Hindlimb muscle (tissue), 1 donor: ENCODE results near the gene GRIP2. TPM values are rescaled to one million over a fixed set of nuclear protein-coding genes. Genes with fewer than 3 reads are reported as not detected.

ENCODE experiments used
- DNase-seq: peaks from one replicate; pipeline ENCODE4 v3.0.0-alpha.2; 2013
- polyA plus RNA-seq: library from polyadenylated mRNA; unstranded; fragments of 120-200 nt; gene quantifications from one replicate; pipeline ENCODE4 v1.2.1, GENCODE V29; 2013; ENCODE audit not compliant: insufficient read length

Gene GRIP2
- 30.7 TPM for polyA plus RNA-seq

DNA sequence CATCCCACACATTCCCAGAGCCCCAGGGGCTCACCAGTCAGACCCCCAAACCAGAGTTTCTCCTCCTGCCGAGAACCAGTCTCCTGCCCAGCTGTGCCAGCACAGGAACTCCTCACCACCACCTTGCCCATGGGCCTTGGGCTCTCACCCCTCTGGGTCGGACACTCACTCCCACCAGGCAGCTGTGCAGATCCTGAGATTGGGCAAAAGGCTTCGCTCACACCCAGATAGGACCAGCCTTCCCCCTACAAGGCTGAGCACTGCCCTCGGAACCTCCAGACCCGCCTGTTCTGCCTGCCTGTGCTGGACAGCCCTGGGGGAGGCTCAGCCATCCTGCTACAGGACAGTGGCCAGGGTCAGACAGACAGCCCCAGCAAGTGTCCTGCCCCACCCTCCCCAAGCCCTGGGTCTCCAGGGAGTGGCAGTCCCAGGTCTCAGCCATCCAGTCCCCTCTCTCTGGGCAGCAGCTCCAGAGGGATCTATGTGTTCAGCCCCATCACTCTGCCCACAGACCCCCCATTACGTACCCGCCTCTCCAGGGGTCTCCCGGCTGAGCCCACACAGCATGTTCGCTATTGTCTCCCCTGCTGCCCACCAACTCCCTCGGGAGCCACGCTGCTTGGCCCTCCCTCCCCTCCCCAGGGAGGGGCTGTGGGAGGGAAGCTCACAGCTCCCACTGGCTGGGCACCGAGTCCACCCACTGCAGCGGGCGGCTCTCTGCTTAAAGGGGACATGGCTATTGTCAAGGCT lies at the start of gene GRIP2:
Gene GRIP2 (minus strand): TSS at position 601 of the 750 bp plus-strand sequence. CDS start 34 bp downstream, at position 567.
- no peak for DNase-seq

DNA sequence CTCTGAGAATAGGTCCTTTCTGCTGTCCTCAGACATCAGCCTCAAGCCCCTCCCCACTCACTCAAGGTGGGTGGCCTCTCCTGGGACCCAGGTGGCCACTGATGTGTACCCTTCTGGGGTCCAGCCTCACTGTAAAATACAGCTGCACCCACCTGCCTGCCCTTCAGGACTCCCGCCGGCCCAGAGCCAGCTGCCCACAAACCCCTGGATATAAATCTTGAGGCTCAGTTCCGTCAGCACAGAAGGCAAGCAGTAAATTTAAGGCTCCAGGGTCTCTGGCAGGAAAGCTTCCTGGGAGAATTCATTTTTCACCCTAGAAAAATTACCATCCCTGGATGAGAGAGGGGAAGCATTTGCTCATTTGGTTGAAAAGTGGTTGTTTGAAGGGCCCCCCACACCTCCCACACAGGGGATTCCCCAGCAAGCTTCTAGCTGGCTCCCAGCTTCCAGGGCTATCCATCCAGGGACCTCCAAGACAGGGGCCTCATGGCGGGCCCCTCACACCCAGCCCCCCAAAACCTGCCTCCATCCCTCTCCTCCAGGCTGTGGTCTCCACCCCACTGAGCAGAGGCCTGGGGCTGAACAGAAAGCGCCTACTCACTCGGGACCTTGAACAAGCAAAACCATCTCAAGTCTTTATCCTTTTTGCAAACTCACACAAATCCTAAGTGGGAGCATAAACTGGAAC lies 48.4 kb upstream of the GRIP2 start:
- DNase-seq, result no peak

DNA sequence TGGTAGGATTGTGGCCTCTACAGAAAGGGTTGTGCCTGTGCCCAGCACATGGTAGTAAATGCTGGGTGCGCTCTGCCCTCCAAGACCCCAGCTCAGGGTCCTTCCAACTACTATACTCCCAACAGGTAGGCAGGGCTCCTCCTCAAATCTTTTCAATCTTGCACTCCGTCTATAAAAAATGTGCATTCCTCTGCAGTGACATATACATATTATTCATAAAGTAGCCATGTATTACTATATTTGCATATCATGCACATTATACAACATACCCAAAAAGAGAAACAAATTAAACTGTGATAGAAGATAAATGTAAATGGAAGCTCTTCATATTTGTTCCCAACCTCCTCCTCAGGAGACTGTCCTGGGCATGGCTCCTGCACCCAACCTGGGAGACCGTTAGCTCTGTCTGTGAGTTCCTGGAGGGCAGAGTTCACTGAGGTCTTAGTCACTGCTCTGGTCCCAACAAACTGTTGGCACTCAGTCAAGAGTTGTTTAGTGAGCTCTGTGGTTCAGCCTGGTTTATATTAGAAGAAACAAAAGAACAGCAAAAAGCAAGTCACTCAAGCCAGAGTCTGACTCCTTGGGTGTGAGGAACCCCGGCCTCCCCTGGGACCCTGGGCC lies 47.7 kb upstream of the GRIP2 start:
- DNase-seq, result no peak

DNA sequence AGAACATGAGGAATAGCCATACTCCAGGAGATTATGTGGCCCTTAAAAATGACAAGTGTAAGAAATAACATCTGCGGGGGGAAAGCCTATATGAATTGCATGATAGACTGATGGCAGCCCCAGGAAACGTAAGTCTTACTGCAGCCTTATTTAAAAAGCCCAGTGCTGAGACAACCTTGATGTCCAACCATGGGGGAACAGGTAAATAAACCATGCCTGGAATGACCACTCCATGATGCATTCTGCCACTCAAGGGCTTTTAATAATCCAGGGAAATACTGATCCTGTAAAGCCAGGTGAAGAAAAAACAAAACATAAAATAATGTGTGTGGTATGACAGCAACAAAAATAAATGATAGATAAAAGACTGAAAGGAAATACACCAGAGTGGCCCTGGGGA lies 46.5 kb upstream of the GRIP2 start:
- no peak for DNase-seq

DNA sequence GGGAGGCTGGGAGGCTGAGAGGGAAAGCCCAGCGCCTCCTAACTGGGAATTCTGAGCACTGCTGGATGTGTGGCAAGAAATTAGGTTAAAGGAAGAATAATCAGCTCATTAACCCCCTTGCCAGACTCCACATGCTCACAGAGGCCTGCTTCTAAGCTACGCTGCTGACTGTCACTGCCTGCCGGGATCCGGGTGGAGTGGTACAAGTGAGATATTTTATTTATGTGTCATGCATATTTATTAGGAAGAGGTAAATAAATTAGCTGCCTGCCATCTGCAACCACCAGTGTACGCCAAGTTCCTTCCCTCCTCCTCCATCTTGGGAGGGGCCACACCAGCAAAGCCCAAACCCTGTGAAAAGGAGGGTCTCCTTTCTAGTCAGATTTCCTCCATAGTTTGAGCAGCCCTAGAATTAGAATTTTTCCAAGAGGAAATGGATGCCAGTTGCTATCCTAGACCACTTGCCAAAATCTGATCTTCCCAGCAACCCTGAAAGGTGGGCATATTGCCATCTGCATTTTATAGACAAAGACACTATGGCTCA lies 43.5 kb upstream of the GRIP2 start:
- DNase-seq, result no peak

DNA sequence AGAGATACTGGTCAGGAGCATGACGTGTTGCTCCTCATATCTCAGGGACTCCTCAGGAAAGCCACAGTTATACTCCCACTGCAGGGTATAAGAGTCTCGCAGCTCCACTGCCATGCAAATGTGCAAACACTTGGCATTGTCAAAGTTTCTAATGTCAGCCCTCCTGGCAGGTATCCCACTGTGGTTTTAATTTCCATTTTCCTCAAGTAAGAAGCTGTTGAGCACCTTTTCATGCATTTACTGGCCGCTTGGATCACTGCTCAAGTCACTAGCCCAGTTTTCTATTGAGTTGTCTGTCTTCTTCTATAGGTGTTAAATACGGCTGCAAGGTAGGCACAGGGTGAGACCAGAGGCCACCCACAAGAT lies 41.9 kb upstream of the GRIP2 start:
- no peak for DNase-seq

DNA sequence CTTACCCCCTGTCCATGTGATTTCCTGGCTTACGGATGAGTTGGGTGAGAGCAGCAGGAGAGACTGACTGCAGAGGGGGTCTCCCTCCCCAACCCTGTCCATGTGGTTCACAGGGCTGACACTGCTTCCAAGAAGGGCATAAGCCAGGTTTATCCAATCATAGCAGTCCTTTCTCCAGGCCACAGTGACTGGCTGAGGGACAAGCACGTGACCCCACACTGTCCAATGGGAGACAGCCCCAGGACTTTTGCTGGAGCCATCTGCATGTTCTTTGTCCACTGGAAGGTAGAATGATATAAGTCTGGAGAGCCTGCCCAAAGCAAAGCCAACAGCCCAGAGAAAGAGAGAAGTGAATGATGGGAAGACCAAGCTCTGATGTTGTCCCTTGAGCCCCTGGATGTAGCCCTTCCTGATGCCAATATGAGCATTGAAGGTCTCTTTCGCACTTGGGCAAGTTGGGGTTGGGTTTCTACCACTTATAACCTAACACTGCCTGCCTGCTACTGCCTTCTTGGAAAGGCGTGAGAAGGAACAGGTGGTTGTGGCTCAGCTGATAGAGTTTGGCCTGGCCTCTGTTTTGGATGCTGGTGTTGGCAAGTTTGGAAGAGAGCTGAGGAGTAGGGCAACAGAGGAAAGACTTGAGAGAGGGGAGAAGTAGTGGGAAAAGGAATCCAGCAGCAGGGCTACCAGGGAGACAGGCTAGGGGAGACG lies 41.3 kb upstream of the GRIP2 start:
- DNase-seq, result no peak

DNA sequence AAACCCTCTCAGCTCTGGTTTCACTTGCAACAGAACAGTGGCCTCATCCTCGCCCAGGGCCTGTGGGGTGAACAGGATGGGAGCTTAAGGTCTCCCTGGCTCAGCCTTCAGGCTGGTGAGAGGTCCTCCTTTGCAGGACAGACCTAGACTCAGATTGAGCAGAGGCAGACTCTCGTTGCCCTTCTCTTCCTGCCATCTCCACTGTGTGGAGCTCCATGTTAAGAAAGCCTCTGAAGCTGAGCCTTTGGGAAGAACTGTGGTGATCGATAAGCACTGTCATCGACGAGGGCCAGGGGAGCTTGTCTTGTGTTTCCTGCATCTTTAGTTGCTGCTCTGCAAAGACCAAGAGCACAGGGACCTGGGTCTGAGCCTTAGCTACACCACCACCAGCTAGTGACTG lies 37.8 kb upstream of the GRIP2 start:
- no peak for DNase-seq

DNA sequence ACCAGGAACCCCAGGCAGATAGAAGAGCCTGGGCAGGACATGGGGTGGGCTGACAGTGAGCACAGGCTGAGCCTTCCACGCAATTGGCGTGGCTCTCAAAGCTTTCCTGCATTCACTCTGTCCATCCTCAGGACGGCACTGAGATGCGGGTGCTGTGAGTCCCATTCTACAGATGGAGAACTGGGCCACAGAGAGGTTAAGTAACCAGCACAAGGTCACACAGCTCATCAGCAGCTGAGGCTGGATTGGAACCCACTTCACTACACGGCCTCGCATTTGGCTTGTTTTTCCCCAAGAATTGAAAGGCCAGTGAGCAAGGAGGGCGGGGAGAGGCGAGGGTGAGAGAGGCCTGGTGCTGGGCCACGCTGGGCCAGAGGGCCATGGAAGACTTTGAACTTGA lies 36.0 kb upstream of the GRIP2 start:
- no peak for DNase-seq

DNA sequence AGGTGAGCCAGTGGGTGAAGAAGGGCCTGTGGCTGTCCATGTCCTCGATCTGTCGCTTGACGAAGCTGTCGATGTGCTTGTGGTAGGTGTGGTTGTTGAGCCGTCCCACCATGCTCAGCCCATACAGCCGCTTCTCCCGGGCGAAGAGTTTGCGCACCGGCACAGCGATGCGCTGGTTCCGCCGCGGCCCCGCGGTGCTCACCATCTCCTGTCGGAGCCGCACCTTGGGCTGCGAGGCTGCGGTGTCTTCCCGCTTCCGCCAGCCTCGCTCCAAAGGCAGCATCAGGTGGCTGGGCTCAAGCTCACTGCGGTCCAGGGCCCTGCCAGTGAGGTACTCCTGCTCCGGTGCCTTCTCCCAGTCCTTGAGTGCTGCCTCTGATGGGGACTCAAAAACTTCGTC lies 34.0 kb upstream of the GRIP2 start:
- no peak for DNase-seq

DNA sequence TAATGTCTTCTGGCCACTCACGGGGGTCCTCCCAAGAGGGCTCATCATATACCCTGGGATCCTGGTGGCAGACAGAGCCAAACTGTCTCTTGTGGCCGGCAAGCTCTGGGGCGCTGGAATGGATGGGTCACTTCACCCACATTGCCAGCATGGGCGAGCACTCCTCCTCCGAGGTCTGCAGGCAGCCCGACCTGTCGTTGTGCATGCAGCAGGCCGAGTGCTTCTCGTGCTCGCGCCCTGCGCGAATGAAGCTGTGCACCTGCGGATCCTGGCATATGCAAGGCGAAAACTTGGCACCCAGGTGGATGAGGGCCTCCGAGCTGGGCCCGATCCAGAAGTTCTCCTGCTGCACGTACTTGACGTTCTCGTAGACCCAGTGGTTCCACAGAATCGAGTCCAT lies 33.6 kb upstream of the GRIP2 start:
- no peak for DNase-seq

DNA sequence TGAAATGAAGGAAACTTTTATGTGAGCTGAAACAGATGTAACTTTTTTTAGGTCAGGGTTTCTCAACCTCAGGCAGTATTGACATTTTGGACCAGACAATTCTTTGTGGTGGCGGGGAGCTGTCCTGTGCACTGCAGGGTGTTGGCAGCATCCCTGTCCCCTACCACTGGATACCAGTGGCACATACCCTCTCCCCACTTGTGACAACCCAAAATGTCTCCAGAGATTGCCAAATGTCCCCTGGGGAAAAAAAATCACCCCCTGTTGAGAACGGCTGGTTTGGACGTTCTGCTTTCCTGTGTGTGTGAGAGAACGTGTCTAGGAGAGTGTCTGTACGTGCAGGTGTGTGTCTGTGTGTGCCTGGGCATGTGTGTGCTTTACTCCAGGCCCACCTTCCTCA lies 30.7 kb upstream of the GRIP2 start:
- no peak for DNase-seq

DNA sequence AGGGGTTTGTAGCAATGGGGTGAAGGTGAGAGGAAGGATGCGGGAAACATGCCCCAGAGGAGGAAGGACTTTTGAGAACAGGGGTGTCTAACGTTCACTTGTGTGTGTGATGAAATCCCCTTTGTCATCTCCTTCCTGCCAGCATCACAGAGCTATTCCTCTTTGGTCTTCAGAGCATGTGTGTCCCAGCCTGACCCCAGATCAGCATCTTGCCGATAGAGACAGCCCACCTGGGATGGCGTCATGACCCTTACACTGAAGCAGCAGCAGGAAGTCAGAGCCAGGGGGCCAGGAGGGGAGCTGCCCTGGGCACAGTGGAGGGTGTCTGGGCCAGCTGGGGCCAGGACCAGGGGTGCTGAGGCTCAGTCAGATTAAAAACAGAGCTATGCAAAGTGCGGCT lies 29.9 kb upstream of the GRIP2 start:
- no peak for DNase-seq

DNA sequence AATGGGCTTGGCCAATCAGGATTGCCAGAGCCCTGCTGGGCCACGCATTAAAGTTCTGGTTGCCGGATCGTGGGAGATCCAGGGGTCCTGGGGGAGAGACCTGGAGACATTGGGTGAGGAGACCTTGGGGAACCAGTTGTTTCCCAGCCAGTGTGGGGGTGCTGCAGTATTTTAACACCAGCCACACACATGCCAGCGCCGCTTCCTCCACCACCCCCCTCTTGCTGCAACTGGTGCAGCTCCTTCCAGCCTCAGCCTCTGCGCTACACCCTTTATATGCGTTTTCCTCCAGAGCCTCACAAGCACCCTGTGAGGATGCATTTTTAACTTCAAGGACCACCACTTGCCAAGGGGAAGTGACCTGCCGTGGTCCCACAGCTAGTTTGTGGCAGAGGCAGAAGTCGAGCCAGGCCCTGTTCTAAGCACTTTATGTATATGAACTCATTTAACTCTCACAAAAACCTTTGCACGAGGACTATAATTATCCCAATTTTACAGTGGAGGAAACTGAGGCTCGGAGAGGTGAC lies 29.4 kb upstream of the GRIP2 start:
- no peak for DNase-seq

DNA sequence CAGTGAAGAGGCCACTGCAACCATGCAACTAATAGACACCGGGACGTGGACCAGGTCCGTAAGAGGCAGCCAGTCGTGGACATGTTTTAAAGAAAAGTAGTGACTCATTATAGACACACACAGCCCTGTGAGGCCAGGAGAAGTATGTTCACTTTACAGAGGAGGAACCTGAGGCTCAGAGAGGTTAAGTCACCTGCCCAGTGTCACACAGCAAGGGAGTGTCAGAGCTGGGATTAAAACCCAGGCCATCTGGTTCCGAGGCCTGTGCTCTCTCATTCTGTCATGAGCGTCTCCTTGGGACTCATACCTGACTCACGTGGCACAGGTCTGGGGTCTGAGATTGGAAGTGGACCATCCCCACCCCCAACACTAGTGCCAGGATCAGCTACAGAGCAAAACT lies 28.1 kb upstream of the GRIP2 start:
- DNase-seq, result no peak

DNA sequence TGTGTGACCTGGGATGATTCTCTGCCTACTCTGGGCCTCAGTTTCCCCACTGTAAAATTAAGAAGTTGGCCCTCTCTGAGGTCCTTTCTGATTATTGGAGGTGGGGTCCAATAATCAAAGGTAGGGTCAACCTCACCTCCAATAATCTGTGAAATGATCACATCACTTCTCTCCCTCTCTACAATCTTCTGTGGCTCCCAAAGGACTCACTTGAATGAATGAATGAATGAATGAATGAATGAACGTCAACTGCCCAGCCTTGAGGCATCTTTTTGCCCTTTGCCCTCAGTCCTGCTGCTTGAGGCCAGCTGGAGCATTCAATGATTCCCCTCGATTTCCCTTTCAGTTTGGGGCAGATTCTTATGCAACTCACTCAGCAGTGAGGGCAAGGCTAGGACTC lies 26.7 kb upstream of the GRIP2 start:
- no peak for DNase-seq

DNA sequence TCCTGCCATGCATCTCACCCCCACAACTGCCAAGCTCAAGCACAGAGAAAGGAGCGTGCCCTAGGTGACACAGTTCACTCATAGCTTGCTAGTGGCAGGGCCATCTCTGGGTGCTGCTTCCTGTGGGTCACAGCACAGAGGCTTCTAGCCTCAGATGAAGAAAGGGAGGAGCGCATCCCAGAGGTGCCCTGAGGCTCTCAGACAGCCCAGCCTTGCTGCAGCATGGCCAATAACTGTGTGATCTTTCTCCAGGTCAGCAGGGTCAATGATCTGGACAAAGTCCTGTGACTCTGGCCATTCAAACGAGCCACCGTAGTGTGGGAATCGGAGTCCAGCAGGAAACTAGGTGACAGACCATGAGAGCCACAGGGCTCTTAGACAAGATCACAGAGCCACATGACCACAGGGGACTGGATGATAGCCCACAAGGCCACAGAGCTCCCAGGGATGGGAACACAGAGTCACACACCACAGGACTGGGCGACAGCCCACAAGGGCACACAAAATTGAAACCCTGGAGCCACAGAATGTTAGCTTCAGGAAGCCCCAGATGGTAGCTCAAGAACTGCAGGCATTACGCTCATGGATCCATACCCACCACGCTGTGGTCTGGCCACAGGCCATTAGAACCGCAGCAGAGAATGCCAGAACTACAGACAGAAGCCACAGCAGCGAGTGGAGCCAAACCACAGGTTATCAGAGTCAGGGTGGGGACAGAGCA lies 25.9 kb upstream of the GRIP2 start:
- DNase-seq, result no peak

DNA sequence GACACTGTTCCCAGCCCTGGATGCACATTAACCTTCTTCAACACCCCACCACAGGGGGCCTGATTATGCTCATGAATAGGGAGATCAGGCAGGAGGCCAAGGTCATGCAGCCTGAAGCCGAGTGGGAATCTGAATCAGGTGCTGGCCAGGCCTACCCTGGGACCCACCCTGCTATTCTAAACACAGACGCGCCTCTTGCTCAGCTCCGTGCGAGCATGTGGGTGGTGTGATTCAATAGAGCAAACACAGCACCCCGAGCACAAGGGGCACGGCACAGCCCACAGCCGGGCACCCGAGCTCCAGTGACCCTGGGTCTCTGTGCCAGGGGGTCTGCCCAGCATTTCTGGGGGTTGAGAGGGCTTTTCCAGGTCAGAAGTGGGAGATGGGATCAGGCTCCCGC lies 24.6 kb upstream of the GRIP2 start:
- no peak for DNase-seq

DNA sequence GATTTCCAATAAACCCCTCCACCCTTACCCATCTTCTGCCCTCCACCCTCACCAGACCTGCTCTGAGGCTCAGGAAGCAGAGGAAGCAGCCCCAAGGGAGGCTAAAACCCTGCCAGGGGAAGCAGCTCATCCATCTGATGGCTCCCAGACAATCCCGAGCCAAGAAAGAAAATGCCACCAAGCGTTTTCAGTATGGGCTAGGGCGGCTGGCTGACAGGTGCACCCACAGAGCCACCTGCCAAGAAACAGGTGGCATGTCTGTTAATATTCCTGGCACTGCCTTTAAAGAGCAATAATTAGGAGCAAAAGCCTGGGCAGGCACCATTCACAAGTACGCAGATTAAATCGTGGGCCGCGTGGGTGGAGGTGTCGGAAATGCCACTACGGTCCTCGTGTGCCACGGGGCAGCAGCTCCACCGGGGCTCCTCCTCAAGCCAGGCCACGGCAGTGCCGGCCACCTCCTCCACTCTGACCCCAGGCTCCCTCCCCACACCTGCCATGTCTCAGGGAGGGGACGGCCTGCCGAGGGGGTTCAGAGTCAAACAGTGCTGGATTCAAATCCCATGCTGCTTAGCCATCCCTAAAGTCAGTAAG lies 23.9 kb upstream of the GRIP2 start:
- no peak for DNase-seq

DNA sequence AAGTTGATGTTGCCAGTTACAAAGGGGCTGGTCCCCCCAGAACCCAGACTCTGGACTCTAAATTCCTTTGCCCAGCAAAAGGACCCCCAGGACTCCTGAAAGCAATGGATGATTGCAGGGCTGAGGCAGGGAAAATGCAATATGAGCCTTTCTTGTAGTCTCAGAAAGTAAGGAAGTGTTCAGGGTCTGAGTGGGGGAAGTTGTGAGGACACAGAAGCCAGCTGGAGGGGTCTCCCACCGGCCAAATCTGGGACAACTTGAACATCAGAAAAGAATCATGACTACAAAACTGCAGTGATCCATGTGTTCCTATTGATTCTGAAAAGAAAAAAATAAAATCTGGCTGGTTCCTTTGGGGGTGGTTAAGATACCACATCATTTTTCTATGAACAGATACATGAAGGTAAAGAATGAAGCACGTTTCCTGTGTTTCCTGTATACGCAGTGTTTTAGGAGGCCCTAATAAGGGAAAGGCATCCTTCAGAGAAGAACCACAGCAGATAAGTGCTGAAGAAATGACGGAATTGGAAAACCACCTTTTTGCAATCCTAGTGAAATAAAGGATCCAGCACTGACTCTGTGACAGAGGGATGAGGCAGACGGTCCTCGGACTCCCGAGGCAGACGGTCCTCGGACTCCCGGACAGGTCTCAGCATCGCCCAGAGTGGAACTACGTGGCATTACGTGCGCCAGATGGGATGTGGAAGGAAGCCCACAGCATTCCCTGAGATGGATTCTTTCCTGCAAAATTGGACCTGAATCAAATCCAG lies 22.2 kb upstream of the GRIP2 start:
- no peak for DNase-seq
